D721Med (cell line): ENCODE results near the gene CABP4.

Experiments
- DNase-seq: peaks from one replicate; pipeline ENCODE4 v3.0.0; 2011; ENCODE audit warnings: low spot score; ENCODE audit not compliant: insufficient read length
- FAIRE-seq: peaks from 2 replicates; lab custom pipeline; 2011; peaks lifted over from hg19 to GRCh38; lab: Jason Lieb, UNC
- TF ChIP-seq, protein P1 (sequence below): IDR thresholded peaks from 2 replicates; pipeline ENCODE4 v1.5.1; 2012; ENCODE audit warnings: mild to moderate bottlenecking, control low read depth; ENCODE audit not compliant: insufficient read depth; ENCODE audit errors: missing control alignments

CABP4 gene

DNA sequence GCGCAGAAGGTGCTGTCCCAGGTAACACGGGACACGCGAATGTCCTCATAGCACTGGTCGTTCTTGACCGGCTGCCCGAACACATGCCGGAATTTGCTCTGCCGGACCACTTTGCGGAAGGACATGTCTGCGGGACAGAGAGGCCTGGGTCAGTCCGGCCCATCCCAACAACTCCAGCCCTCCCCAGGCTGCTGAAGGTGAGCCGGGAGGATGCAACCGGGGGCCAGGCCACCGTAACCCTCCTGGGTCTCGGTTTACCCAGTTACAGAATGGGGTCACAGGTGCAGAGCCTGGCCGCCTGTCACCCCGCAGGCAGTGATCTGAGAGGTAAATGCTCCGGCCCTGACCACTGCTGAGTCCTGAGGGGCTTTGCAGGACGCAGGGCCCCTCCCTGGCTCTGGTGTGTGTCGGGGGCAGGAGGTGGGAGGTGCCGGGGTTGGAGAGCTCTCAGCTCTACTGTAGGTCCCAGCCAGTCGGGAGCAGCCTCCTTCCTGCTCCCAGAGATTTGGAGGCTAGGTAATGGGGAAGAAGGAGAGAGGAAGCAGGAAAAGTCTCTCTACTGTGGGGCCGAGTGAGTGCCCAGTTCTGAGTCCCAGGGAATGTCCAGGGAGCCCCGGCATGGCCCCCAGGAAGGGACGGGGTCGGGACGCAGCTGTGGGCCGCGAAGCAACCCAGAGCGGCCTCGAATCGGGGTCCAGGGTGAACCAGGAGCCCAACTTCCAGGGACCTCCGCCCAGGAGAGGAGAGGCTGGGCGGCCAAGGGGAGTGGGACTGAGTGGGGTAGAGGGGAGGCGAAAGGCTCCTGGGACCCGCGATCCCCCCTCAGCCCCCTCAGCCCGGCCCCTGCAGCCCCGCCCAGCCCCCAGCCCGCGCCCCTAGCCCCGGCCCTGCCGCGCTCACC lies 12.4 kb upstream of the CABP4 start:
- FAIRE-seq = no peak
- TF ChIP-seq, protein P1, sequence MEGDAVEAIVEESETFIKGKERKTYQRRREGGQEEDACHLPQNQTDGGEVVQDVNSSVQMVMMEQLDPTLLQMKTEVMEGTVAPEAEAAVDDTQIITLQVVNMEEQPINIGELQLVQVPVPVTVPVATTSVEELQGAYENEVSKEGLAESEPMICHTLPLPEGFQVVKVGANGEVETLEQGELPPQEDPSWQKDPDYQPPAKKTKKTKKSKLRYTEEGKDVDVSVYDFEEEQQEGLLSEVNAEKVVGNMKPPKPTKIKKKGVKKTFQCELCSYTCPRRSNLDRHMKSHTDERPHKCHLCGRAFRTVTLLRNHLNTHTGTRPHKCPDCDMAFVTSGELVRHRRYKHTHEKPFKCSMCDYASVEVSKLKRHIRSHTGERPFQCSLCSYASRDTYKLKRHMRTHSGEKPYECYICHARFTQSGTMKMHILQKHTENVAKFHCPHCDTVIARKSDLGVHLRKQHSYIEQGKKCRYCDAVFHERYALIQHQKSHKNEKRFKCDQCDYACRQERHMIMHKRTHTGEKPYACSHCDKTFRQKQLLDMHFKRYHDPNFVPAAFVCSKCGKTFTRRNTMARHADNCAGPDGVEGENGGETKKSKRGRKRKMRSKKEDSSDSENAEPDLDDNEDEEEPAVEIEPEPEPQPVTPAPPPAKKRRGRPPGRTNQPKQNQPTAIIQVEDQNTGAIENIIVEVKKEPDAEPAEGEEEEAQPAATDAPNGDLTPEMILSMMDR = no peak
- DNase-seq = no peak

DNA sequence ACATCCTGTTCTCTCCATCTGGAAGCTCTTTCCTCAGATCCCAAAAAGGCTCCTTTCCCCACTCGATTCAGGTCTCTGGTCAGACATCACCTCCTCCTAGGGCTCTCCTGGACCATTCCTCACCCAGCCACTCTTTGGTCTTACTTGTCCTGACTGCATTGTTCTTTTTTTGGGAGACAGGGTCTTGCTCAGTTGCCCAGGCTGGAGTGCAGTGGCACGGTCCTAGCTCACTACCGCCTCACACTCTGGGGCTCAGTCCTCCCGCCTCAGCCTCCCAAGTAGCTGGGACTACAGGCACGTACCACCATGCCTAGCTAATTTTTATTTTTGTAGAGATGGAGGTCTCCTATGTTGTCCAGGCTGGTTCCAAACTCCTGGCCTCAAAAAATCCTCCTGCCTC lies 9.6 kb upstream of the CABP4 start:
- DNase-seq (no peak), FAIRE-seq (no peak)
- TF ChIP-seq, protein P1 = no peak

DNA sequence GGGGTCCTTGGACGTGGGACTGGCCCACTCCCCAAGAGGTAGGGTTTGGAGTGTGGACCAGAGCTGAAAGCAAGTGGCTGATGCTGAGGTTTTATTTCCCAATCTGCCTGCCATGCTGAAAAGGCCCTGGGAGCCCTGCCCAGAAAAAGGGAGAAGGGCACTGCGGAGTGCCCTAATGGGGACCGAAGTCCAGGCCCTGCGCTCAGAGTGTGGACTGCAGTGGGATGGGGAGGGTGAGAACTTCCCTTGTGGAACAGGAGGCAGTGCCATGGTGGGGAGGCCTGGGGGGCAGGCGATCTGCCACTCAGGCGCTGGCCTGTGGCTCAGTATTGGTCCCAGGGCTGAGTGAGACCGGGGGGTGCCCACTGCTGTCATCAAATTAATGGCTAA lies 6.9 kb upstream of the CABP4 start:
- FAIRE-seq = no peak
- TF ChIP-seq, protein P1 = no peak
- DNase-seq = no peak

DNA sequence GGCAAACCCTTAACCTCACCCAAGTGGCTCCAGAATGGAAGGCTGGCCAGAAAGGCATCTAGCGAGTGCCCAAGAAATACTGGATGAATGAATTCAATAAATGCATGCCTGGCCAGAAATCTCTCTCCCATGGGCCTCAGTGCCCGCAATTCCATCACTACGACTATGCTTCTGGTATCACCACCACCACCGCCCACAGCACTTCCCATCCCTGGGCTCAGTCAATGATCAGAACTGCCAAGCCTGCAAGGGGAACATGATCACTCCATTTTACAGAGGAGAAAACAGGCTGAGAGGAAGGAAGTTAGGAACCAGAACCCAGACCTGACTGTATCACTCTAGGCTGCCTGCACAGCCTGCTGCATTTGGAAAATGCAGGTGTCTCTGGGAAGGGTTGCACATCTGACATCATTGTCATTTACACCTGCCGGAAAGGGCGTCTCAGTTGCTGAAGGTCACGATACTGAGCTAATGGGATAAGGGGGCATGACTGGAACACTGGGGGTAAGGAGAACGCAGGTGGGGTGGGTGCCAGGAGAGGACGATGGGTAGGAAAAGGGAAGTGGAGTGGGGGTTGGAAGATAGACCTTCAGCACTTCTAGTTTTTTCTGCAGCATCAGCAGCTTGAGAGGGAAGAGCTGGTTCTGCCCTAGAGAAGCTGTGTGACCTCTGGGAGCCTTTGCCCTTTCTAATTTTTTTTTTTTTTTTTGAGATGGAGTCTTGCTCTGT lies 5.9 kb upstream of the CABP4 start:
- DNase-seq = no peak
- no peak for FAIRE-seq
- TF ChIP-seq, protein P1 = no peak

DNA sequence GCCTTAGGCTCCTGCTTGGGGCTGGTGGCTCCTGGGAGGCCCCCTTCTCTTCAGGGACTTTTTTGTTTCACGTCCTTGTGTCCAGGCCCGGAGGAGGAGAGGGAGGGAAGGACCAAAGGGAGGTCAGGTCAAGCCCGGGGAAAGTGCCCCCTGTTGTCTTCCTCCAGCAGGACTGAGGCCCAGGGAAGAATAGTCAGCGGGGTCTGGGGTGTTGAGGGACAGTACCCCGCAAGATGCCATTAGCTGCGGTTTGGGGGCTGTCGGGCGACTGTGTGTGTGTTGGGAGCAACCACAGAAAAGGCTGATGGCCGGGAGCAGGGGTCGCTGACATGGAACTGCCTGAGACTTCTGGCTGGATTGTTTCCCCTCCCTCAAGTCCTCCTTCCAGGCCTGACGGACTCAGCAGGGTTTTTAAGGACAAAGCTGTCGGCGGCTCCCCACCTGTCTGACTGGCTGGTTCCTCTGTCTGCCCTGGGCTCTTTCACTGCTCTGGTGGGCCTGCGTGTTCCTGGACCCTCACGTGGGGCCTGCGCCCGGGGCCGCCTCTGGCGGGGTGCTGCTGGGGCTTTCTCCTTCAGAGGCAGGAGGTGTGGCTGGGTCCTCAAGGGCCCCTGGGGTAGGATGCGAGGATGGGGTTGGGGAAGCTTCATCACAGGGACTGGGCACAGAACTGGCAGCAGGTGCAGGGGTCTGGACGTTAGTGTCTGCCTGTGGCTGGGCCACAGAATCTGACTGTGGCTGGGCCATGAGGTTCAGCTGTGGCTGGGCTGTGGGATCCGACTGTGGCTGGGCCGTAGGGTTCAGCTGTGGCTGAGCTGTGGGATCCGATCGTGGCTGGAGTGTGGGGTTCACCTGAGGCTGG lies 4.1 kb upstream of the CABP4 start:
- TF ChIP-seq, protein P1 = no peak
- no peak for FAIRE-seq
- DNase-seq = no peak

DNA sequence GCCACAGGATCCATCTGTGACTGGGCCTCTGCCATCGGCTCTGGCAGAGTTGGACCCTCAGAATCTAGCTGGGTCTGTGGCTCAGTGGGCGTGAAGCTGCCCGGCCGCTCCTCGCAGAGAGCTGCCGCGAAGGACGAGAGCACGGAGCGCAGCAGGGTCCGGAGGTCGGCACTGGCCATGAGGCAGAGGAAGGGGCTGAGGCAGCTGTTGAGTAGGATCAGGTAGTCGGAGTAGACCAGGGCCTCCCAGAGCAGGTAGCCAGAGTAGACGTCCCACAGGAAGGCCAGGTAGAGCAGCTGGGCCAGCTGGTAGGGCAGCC lies 3.5 kb upstream of the CABP4 start:
- DNase-seq (no peak), FAIRE-seq (no peak)
- TF ChIP-seq, protein P1 = no peak
